Measurements from ENCODE around the gene WNT1.

The WNT1 gene

DNA sequence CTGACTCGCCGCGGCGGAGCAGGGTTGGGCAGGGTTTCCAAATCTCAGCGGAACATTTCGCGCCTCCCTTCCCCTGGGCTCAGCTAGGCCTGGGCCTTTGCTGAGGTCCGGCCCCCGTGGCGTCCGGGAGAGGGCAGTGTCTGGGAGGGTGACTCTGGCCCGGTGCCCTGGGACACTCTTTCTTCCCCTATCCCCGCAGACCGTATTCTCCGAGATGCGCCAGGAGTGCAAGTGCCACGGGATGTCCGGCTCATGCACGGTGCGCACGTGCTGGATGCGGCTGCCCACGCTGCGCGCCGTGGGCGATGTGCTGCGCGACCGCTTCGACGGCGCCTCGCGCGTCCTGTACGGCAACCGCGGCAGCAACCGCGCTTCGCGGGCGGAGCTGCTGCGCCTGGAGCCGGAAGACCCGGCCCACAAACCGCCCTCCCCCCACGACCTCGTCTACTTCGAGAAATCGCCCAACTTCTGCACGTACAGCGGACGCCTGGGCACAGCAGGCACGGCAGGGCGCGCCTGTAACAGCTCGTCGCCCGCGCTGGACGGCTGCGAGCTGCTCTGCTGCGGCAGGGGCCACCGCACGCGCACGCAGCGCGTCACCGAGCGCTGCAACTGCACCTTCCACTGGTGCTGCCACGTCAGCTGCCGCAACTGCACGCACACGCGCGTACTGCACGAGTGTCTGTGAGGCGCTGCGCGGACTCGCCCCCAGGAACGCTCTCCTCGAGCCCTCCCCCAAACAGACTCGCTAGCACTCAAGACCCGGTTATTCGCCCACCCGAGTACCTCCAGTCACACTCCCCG, 3.0 kb downstream of the WNT1 start:
- peak in 1 of 3 experiments; percentile 25 for DNase-seq (ENCODE audit: low read depth in 3 of 3)

GRCh38 chr12:48981757-48982157, 3.6 kb downstream of the WNT1 start:
- no peak for DNase-seq (ENCODE audit: low read depth in 3 of 3)

- no peak for DNase-seq (ENCODE audit: low read depth in 3 of 3)
These were observed 4.4 kb downstream of the WNT1 start for GRCh38 chr12:48982397-48983080.

DNA sequence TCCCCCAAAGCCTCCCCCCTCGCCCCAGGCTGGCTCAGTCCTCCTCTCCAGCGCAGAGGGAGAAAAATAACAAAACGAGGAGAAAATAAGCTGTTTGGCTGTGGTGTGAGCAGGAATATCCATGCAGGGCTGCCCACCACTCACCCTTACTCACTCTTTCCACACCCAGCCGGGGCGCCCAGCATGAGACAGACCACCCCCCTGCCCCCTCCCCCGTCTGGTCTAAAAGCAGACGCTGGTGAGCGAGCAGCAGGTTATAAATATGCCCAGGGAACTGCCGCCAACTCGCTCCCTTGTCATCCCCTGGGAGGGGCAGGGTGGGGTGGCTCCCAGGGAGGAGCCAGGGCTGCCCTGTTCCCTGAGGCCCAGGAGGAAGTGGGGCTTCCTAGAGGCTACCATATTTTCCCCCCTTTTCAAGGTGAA, 7.4 kb downstream of the WNT1 start:
- DNase-seq (ENCODE audit: low read depth in 3 of 3), result no peak

GRCh38 chr12:48985901-48986300, 7.8 kb downstream of the WNT1 start:
- DNase-seq (ENCODE audit: low read depth in 3 of 3), result no peak

GRCh38 chr12:48986720-48987291, 8.7 kb downstream of the WNT1 start:
- DNase-seq (ENCODE audit: low read depth in 3 of 3), result no peak

DNA sequence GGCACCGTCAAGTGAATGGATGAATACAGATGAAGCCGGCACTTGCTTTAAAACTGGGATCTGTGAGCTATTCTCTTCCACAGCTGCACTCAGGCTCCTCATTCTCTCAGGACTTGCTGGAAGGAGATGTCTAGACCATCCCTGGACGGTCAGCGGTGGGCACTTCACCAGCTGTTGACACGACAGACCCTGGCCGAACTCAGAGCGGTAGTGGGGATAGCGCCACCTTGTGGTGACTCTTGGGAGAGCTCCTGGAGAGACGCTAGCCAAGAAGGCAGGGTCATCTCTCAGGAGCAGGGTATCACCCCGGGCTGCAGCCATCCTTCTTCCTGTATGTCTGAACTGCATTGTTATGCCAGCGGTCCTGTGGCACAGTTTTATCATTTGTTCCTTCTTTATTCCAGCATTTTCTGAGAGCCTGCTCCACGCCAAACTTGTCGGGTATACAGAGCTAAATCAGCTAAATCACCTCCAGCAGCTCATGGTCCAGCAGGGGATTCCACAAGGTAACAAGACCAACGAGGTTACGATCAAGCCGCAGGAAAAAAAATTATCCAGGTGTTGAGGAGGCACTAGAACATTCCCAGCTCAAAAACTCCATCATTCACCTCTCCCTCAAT, 10.0 kb downstream of the WNT1 start:
- peak; percentile 51 to 74 (median 56) for DNase-seq (ENCODE audit: low read depth in 3 of 3)

GRCh38 chr12:48990552-48990951, 12.4 kb downstream of the WNT1 start:
- DNase-seq (ENCODE audit: low read depth in 3 of 3), result no peak

- DNase-seq (ENCODE audit: low read depth in 3 of 3), result no peak
These were observed 13.3 kb downstream of the WNT1 start for GRCh38 chr12:48991247-48992050.

DNA sequence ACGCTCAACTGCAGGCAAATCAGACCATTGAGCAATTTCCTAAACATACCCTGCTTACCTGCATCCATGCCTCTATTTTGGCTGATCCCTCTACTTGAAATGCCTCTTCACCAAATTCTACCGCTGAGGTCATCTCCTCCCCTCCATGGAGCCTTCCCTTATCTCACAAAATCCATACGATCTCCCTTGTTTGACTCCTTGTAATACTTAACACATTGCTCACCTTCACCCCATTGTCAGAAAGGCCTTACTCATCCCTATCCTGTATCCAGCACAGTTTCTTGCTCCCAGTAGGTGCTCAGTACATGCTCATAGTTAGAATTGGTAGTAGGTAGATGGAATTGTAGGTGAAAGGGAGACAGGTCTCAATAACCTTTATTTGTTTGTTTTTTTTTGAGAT, 15.7 kb downstream of the WNT1 start:
- no peak for DNase-seq (ENCODE audit: low read depth in 3 of 3)

GRCh38 chr12:48994224-48995085, 16.3 kb downstream of the WNT1 start:
- no peak for DNase-seq (ENCODE audit: low read depth in 3 of 3)

- DNase-seq (ENCODE audit: low read depth in 3 of 3), result no peak
These were observed 17.2 kb downstream of the WNT1 start for GRCh38 chr12:48995086-48995879.

- DNase-seq (ENCODE audit: low read depth in 3 of 3), result peak in 1 of 3 experiments; percentile 70
These were observed 18.9 kb downstream of the WNT1 start for GRCh38 chr12:48996794-48997718.

DNA sequence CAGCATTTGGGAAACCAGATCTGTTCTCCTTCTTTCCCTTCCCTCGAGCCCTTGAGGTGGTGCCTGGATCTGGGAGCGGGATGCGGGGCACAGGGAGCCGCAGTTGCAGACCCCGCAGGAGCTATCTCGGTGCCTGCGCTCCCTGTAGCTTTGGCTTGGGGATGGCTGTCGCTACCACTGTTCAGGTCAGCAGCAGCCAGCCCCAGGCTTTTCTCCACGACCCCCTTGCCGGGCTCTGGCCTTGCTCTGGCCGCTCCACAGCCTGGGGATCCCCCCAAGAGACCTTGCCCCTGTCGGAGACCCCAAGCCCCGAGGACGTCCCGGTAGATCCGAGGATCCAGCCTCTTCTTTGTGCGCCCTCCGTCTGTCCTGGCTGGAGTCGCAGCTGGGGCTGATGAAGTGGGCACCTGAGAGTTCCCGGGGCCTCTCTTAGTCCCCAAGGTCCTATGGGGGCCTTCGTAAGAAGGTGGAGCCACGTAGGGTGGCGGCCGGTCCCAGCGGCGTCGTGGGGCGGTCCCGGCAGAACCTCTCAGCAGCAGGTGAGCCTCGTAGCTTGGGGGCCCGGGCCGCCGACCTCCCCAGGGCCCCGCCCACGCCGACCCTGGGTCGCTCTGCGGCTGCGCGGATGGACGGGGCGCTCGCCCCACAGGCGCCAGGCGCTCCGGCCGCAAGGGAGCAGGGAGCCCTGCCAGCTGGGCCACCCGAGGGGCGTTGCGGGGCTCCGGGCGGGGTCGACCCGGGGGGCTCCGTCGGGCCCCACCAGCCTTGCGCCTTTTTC, 19.8 kb downstream of the WNT1 start:
- no peak for DNase-seq (ENCODE audit: low read depth in 3 of 3)

- peak in 1 of 3 experiments; percentile 28 for DNase-seq (ENCODE audit: low read depth in 3 of 3)
These were observed 20.6 kb downstream of the WNT1 start for GRCh38 chr12:48998497-48999353.

DNA sequence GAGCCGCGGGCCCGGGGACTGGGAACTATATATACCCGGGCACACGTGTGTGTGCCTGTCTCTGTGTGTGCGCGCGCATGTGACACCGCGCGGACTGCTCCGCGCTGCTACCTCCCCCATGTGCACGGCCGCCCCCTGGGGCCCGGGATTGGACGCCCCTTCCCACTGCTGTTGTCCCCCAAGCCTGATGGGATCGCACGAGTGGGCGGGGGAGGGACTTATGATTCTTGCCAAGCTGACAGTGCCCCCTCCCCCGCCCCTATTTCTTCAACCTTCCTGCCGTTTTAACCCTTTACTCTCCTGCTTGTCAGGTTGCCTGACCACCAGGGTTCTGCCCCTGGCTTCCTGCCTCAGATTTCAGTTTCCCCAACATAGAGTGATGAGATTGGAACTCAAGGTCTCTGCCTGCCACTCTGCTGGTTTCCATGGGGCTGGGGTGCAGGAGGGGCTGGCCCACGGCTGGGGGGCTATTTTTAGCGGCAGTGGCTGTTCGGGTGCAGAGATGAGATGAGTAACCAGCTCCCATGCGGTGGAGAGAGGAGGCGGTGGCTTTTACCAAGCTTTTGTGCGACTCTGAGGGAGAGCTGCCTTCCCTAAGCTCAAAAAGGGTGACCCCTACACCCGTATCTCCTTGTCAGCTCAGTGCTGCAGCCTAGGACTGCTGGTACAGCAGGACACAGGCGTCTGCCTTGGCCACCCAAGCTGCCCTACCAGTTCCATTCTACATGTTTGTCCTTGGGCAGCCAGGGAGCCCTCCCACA, 21.4 kb downstream of the WNT1 start, which contains the start of gene DDN:
Gene DDN (minus strand): TSS at position 5 of the 761 bp plus-strand sequence. CDS start 88 bp downstream, outside the sequence.
- DNase-seq (ENCODE audit: low read depth in 3 of 3), result peak in 1 of 3 experiments; percentile 47

Data from stimulated activated CD4-positive, alpha-beta T cell treated with anti-CD3 and anti-CD28 coated beads, TNF-alpha, amount 100 ng/mL, for 24 hours (primary cell).